Measurements from ENCODE around the gene CACNA1I. TPM values are rescaled to one million over a fixed set of nuclear protein-coding genes. Genes with fewer than 3 reads are reported as not detected.

The CACNA1I gene
- total and polyA plus RNA-seq, 2 donors (not counting 3 experiments of a cell fraction or from before 2014, with no cell fraction given) = not detected

GRCh38 chr22:39682994-39683393, 112.4 kb downstream of the CACNA1I start:
- Histone ChIP-seq H3K9me1 (replicated peaks; ENCODE audit: control insufficient read depth, extremely low read depth, insufficient read depth, low read length) (no peaks in the 10 kb centered on the region), H3K27me3 (ENCODE audit: control insufficient read depth in 2 of 2, insufficient read depth in 2 of 2, low read length in 2 of 2) (peaks cover 6 to 12% of the 10 kb centered on the region in 2 experiments), H3K36me3 (ENCODE audit: control insufficient read depth in 2 of 2, extremely low read depth in 1 of 2, insufficient read depth in 2 of 2, low read length in 2 of 2) (no peaks in the 10 kb centered on the region), H3K79me2 (ENCODE audit: control insufficient read depth, insufficient read depth, low read length) (no peaks in the 10 kb centered on the region), H3K9me3 (replicated peaks; ENCODE audit: control insufficient read depth, insufficient read depth, low read length) (no peaks in the 10 kb centered on the region), H2AFZ (ENCODE audit: low read depth, low read length) (no peak overlapping the region), H3K4me3 (replicated peaks in 1 of 3; ENCODE audit: insufficient read depth in 1 of 3, low read depth in 1 of 3, low read length in 3 of 3) (no peak overlapping the region), H3K4me1 (ENCODE audit: control insufficient read depth, extremely low read depth, insufficient read depth, low read length) (no peaks in the 10 kb centered on the region), H3K27ac (ENCODE audit: insufficient read depth, low read depth, low read length) (no peak overlapping the region), H3K9ac (replicated peaks; ENCODE audit: extremely low read depth, insufficient read depth, low read length) (no peak overlapping the region), H3K4me2 (ENCODE audit: insufficient read depth, low read length) (no peak overlapping the region), H4K20me1 (replicated peaks; ENCODE audit: control insufficient read depth, extremely low read depth, insufficient read depth, low read length) (no peaks in the 10 kb centered on the region)
- no TSS peak for BruUV-seq (replicated peaks)
- dilution Hi-C loops (cut with MboI; ENCODE audit: extremely low pct_ligation_motif_present, low sequenced_read_pairs) = no loop called here
- FAIRE-seq = no peak
- DNase-seq (ENCODE audit: low read depth, low spot score) = no peak
- intact Hi-C loops (cut with micrococcal nuclease) = no loop called here
- TF ChIP-seq EZH2 (IDR thresholded peaks at IDR 0.05; ENCODE audit: borderline replicate concordance, low read depth, low read length, severe bottlenecking) (no peak), MYC (IDR thresholded peaks at IDR 0.05; ENCODE audit: low read depth, low read length) (no peak), MAX (IDR thresholded peaks at IDR 0.05; ENCODE audit: insufficient read depth, insufficient read length) (no peak), JUN (IDR thresholded peaks at IDR 0.05; ENCODE audit: borderline replicate concordance, insufficient read depth, insufficient read length, low read depth) (no peak), GATA2 (IDR thresholded peaks at IDR 0.05; ENCODE audit: insufficient read depth, insufficient read length, low read depth, low read length) (no peak), POLR2A (IDR thresholded peaks at IDR 0.05; ENCODE audit: low read depth, low read length) (no peak), POLR2AphosphoS5 (IDR thresholded peaks at IDR 0.05; ENCODE audit: insufficient read depth, low read depth, low read length) (no peak), FOS (IDR thresholded peaks at IDR 0.05; ENCODE audit: borderline replicate concordance, insufficient read depth, low read length) (no peak), CTCF (IDR thresholded peaks at IDR 0.05; ENCODE audit: extremely low read depth in 1 of 2, insufficient read depth in 1 of 2, low read depth in 1 of 2, low read length in 2 of 2) (no peak)
- ChIA-PET POLR2A (no interaction called here), CTCF (interaction anchor here (1.5 kb wide), 1 partner anchor 32 kb away, joined by 3 read pairs; no protein-coding TSS in a partner anchor)
